Measurements from ENCODE around the gene TBC1D16. TPM values are rescaled to one million over a fixed set of nuclear protein-coding genes. Genes with fewer than 3 reads are reported as not detected.

Gene TBC1D16
- total RNA-seq, 4 donors from 2014 or later = 6.4 to 20.2 (median 11.5) TPM

DNA sequence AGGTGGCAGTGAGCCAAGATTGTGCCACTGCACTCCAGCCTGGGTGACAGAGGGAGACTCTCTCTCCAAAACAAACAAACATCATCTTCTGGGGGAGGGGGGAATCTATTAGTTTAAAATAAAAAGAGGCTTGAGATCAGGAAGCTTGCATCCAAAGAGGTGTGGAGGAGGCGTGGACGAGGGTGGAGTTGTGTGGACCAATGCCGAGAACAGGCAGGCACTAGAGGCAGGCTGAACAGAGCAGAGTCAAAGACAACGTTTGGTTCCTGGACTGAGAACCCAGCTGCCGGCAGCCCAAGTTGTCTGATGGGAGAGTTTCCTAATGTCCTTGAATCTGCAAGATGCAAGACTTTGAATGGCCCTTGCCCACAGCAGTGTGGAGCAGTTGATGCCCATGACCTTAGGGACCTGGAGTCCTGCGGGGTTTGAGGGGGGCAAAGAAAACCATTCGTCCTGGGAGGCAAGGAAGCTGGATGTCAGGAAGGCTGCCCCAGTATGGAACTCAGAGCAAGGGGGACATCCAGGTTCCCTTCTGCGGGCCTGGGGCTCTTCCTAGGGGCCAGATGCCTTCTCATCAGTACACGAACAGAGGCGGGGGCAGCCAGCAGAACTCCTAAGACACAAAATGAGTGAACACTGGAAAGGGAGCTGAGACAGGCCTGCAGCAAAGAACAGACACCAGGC lies 9.2 kb downstream of the TBC1D16 start:
- intact Hi-C loops (cut with DNase I) = no loop called here
- TF ChIP-seq POLR2A (IDR thresholded peaks at IDR 0.05) = no peak
- TF ChIP-seq, protein P1, sequence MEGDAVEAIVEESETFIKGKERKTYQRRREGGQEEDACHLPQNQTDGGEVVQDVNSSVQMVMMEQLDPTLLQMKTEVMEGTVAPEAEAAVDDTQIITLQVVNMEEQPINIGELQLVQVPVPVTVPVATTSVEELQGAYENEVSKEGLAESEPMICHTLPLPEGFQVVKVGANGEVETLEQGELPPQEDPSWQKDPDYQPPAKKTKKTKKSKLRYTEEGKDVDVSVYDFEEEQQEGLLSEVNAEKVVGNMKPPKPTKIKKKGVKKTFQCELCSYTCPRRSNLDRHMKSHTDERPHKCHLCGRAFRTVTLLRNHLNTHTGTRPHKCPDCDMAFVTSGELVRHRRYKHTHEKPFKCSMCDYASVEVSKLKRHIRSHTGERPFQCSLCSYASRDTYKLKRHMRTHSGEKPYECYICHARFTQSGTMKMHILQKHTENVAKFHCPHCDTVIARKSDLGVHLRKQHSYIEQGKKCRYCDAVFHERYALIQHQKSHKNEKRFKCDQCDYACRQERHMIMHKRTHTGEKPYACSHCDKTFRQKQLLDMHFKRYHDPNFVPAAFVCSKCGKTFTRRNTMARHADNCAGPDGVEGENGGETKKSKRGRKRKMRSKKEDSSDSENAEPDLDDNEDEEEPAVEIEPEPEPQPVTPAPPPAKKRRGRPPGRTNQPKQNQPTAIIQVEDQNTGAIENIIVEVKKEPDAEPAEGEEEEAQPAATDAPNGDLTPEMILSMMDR (IDR thresholded peaks at IDR 0.05) = no peak
- Histone ChIP-seq H3K4me3 (no peak overlapping the region), H3K27me3 (no peaks in the 10 kb centered on the region), H3K4me1 (peaks cover 26 to 79% (median 32%) of the 10 kb centered on the region in 3 donors), H3K27ac (peak overlapping the region in 2 of 4 donors; percentile 20 to 56), H3K9me3 (no peaks in the 10 kb centered on the region), H3K36me3 (no peaks in the 10 kb centered on the region)
- no peak for DNase-seq
- WGBS, 2 donors = 69 to 75% methylated on average over 10 of the region's 10 CpGs

DNA sequence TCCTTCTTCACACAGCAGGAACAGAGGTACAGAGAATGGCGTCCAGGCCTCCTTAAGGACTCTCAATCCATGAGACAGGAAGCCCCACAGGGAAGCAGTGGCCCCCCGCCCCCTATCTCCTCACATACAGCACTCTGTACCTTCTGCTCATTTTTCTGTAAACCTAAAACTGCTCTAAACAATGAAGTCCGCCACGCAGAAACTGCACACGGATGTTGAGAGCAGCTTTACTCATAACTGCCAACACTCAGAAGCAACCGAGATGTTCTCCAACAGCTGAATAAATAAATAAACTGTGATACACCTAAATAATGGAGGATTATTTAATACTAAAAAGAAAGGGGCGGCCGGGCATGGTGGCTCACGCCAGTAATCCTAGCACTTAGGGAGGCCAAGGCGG lies 9.9 kb downstream of the TBC1D16 start:
- no peaks in the 10 kb centered on the region for H3K27me3 ChIP-seq
- WGBS, 2 donors = 78 to 83% methylated on average over 6 to 10 of the region's 10 CpGs
- intact Hi-C loops (cut with DNase I) = no loop called here
- H3K27ac ChIP-seq = peak overlapping the region in 1 of 4 donors; percentile 56
- TF ChIP-seq, protein P1 (IDR thresholded peaks at IDR 0.05) = no peak
- TF ChIP-seq POLR2A (IDR thresholded peaks at IDR 0.05) = no peak
- H3K36me3 ChIP-seq = no peaks in the 10 kb centered on the region
- H3K4me3 ChIP-seq = no peak overlapping the region
- DNase-seq = no peak
- H3K4me1 ChIP-seq = peaks cover 21 to 72% (median 25%) of the 10 kb centered on the region in 3 donors
- no peaks in the 10 kb centered on the region for H3K9me3 ChIP-seq

DNA sequence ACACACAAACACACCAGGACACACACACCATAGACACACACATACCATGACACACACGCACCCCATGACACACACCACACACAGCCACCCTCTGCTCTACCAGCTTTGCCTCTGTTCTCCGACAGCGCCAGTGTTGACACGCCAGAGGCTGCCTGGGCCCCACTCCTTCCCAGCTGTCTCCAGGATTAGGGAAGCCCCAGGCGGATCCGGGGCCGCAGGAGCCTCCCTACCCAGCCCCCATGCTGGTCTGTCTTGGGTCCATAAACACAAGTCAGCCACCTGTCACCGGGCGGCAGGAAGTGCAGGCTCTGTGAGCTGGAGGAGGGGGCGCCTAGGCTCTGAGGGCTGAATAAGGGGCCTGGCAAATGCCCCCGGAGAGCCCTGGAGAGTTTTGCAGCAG lies 10.5 kb downstream of the TBC1D16 start:
- H3K27me3 ChIP-seq = no peaks in the 10 kb centered on the region
- TF ChIP-seq, protein P1 (IDR thresholded peaks at IDR 0.05) = no peak
- no peak for TF ChIP-seq POLR2A (IDR thresholded peaks at IDR 0.05)
- H3K27ac ChIP-seq = peak overlapping the region in 1 of 4 donors; percentile 56
- WGBS, 2 donors = 40% methylated on average over 1 of the region's 11 CpGs; no CpG with 5 or more reads in 1 of the 2 donors
- intact Hi-C loops (cut with DNase I) = no loop called here
- H3K4me3 ChIP-seq = no peak overlapping the region
- no peaks in the 10 kb centered on the region for H3K36me3 ChIP-seq
- DNase-seq = no peak
- peaks cover 15 to 67% (median 19%) of the 10 kb centered on the region in 3 donors for H3K4me1 ChIP-seq
- H3K9me3 ChIP-seq = no peaks in the 10 kb centered on the region

DNA sequence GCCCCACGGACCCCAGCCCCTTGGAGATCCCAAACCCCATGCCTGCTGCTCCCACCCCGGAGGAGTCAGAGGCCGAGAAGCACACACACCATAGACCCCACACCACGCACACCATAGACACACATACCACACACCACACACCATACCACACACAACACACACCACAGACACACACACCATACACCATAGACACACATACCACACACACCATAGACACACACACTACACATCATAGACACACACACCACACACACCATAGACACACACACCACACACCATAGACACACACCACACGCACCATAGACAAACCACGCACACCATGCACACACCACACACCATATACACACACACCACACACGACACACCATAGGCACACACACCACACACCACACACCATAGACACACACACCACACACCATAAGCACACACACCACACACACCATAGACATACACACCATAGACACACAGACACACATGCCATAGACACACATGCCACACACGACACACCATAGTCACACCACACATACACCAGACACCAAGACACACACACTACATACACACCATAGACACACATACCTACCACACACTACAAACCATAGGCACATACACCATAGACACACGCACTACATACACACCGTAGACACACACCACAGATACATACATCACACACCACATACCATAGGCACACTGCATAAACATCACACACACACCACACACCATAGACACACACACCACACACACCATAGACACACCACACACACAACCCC lies 11.3 kb downstream of the TBC1D16 start:
- WGBS, 2 donors = 55 to 70% methylated on average over 6 to 8 of the region's 10 CpGs
- Histone ChIP-seq H3K27ac (peak overlapping the region in 1 of 4 donors; percentile 7), H3K4me1 (peaks cover 12 to 62% (median 15%) of the 10 kb centered on the region in 3 donors), H3K4me3 (no peak overlapping the region), H3K9me3 (no peaks in the 10 kb centered on the region), H3K36me3 (no peaks in the 10 kb centered on the region), H3K27me3 (no peaks in the 10 kb centered on the region)
- TF ChIP-seq, protein P1 (IDR thresholded peaks at IDR 0.05) = no peak
- no peak for TF ChIP-seq POLR2A (IDR thresholded peaks at IDR 0.05)
- intact Hi-C loops (cut with DNase I) = no loop called here
- no peak for DNase-seq

Data from esophagus squamous epithelium (tissue), 5 donors.